GM21717 (cell line): ENCODE measurements around the gene BRD3OS.
"Not testable (repeated sequence)": the region's sequence is repeated elsewhere in the genome, so short reads cannot be mapped to it uniquely, and the experiment has no call there.

Experiments
- ATAC-seq: cut with Tn5 transposase; IDR thresholded peaks from one replicate; pipeline ENCODE4 v1.9.1; 2021; ENCODE audit warnings: mild to moderate bottlenecking, moderate library complexity; ENCODE audit not compliant: unreplicated experiment

BRD3OS gene

GRCh38 chr9:134061688-134062371 lies 36.5 kb downstream of the BRD3OS start:
- no peak for ATAC-seq

GRCh38 chr9:134062461-134063087 lies 37.3 kb downstream of the BRD3OS start:
- ATAC-seq: no peak

- ATAC-seq: no peak
These were observed 37.8 kb downstream of the BRD3OS start for GRCh38 chr9:134063088-134063570.

- no peak for ATAC-seq
These were observed 38.5 kb downstream of the BRD3OS start for GRCh38 chr9:134063571-134064450.

GRCh38 chr9:134064711-134065110 lies 39.4 kb downstream of the BRD3OS start:
- no peak for ATAC-seq

- ATAC-seq: no peak
These were observed 40.5 kb downstream of the BRD3OS start for GRCh38 chr9:134065612-134066419.

- ATAC-seq: no peak
These were observed 41.2 kb downstream of the BRD3OS start for GRCh38 chr9:134066526-134066912.

- peak; percentile 16 for ATAC-seq
These were observed 41.9 kb downstream of the BRD3OS start for GRCh38 chr9:134066913-134067851.

- ATAC-seq: peak; percentile 66
These were observed 42.8 kb downstream of the BRD3OS start, which contains the start of gene BRD3 for GRCh38 chr9:134067904-134068743. BRD3 (minus strand) TSS chr9:134068026; CDS start chr9:134053477, 14,549 bp downstream.

- no peak for ATAC-seq
These were observed 43.6 kb downstream of the BRD3OS start for GRCh38 chr9:134068744-134069479.

GRCh38 chr9:134069480-134070399 lies 44.5 kb downstream of the BRD3OS start:
- no peak for ATAC-seq

- ATAC-seq: no peak
These were observed 45.9 kb downstream of the BRD3OS start for GRCh38 chr9:134071149-134071548.

- ATAC-seq: not testable (repeated sequence)
These were observed 47.4 kb downstream of the BRD3OS start for GRCh38 chr9:134072683-134073082.

GRCh38 chr9:134073500-134073899 lies 48.2 kb downstream of the BRD3OS start:
- ATAC-seq: no peak

- not testable (repeated sequence) for ATAC-seq
These were observed 50.4 kb downstream of the BRD3OS start for GRCh38 chr9:134075689-134076088.

GRCh38 chr9:134076644-134077043 lies 51.4 kb downstream of the BRD3OS start:
- no peak for ATAC-seq
